Gastroesophageal sphincter (tissue), 3 donors: ENCODE measurements around the gene TFRC.

ENCODE experiments used
- CTCF ChIP-seq, 4 experiments: fragments of 200-600 bp in 2 of 4; fragments of 450-650 bp in 2 of 4; sonication (generic) in 1 of 4; IDR thresholded peaks; one replicate each; pipeline ENCODE4 v1.5.1; 2017 to 2019; ENCODE audit warnings: antibody characterized with exemption in 4 of 4, mild to moderate bottlenecking in 2 of 4, moderate library complexity in 2 of 4
- EP300 ChIP-seq: sonication (generic); formaldehyde crosslinking; IDR thresholded peaks from one replicate; pipeline ENCODE4 v1.6.1; 2017; ENCODE audit warnings: antibody characterized with exemption, mild to moderate bottlenecking
- POLR2A ChIP-seq, 2 donors: fragments of 450-650 bp; IDR thresholded peaks; one replicate each; pipeline ENCODE4 v1.6.1; 2017; ENCODE audit warnings: antibody characterized with exemption in 2 of 2, mild to moderate bottlenecking in 2 of 2, moderate library complexity in 1 of 2
- POLR2AphosphoS5 ChIP-seq: sonication (generic); formaldehyde crosslinking; IDR thresholded peaks from one replicate; pipeline ENCODE4 v1.6.1; 2017; ENCODE audit warnings: antibody characterized with exemption

DNA sequence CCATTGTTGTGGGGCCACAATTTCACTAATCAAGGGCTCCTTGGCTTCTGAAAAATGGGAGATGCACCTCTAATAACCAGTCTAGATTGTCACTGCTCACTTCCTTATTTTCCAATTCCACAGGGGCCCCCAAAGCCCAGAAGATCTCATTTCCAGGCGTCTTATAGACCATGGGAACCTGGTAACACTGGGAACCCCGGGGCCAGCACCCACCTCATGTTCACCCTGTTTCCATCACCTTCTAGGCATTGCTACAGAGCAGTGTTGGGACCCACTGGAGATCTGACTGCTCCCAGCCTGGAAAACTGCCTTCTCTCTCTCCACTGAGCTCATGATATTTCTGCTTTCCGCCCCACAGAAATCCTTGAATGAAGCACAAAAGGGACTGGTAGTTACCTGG, 61.5 kb downstream of the TFRC start:
- TF ChIP-seq POLR2AphosphoS5 = no peak
- TF ChIP-seq CTCF (IDR thresholded peaks at IDR 0.05) = no peak
- no peak for TF ChIP-seq POLR2A (IDR thresholded peaks at IDR 0.05)
- no peak for TF ChIP-seq EP300
